Measurements from ENCODE around the gene P2RX3.

- TF ChIP-seq EZH2 (IDR thresholded peaks at IDR 0.05; ENCODE audit: insufficient read depth, low read length), result no peak
- TF ChIP-seq, protein P1, sequence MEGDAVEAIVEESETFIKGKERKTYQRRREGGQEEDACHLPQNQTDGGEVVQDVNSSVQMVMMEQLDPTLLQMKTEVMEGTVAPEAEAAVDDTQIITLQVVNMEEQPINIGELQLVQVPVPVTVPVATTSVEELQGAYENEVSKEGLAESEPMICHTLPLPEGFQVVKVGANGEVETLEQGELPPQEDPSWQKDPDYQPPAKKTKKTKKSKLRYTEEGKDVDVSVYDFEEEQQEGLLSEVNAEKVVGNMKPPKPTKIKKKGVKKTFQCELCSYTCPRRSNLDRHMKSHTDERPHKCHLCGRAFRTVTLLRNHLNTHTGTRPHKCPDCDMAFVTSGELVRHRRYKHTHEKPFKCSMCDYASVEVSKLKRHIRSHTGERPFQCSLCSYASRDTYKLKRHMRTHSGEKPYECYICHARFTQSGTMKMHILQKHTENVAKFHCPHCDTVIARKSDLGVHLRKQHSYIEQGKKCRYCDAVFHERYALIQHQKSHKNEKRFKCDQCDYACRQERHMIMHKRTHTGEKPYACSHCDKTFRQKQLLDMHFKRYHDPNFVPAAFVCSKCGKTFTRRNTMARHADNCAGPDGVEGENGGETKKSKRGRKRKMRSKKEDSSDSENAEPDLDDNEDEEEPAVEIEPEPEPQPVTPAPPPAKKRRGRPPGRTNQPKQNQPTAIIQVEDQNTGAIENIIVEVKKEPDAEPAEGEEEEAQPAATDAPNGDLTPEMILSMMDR (IDR thresholded peaks at IDR 0.05; ENCODE audit: insufficient read depth, low read depth, low read length), result no peak
These were observed 49.3 kb downstream of the P2RX3 start for GRCh38 chr11:57387289-57388030.

Measured in astrocyte (in vitro differentiated cells and primary cell).